Measurements from ENCODE around the gene TBC1D8. TPM values are rescaled to one million over a fixed set of nuclear protein-coding genes. Genes with fewer than 3 reads are reported as not detected.

The TBC1D8 gene
- total RNA-seq (2011; cell fraction: chromatin; rRNA removed; ENCODE audit: low replicate concordance), result 7.0 and 9.7 TPM in 2 replicates
- 3.2 and 5.1 TPM in 2 replicates for total RNA-seq (2011; cell fraction: nucleolus; rRNA removed)
- 4.7 and 5.7 TPM in 2 replicates for total RNA-seq (2011; cell fraction: nucleoplasm; rRNA removed)
- total RNA-seq (2014; rRNA removed), result 0.91 and 1.7 TPM in 2 replicates
- total RNA-seq (2014; rRNA removed; fragmentation: Illumina TruSeq; extraction: Trizol), result 0.80 and 1.3 TPM in 2 replicates
- 0.36 and 0.64 TPM in 2 replicates for total RNA-seq (2015; rRNA removed; fragmentation: Illumina TruSeq; extraction: Trizol)
- 1.3 and 1.4 TPM in 2 replicates for total RNA-seq (2021)
- polyA plus RNA-seq (2011; rRNA removed), result 0.82 and 1.4 TPM in 2 replicates
- polyA plus RNA-seq (2011; cell fraction: cytosol; rRNA removed), result 0.60 and 0.72 TPM in 2 replicates
- 4.6 and 5.6 TPM in 2 replicates for polyA plus RNA-seq (2011; cell fraction: nucleus; rRNA removed)
- 1.0 and 11.3 TPM in 2 replicates for polyA plus RNA-seq (2012)
- polyA plus RNA-seq (2014; fragmentation: Illumina TruSeq; extraction: Trizol), result 0.82 and 0.94 TPM in 2 replicates
- polyA plus RNA-seq (2014; fragmentation: Nextera tagmentation; extraction: Ambion mirVana), result under 1 TPM; 0.41 to 0.70 TPM
- polyA plus RNA-seq (2014; rRNA removed), result 1.2 and 1.3 TPM in 2 replicates
- polyA minus RNA-seq (2011; rRNA and poly(A)+ RNA removed), result 1.6 and 2.9 TPM in 2 replicates
- 1.6 TPM in 1 of 2 replicates, not detected in the other for polyA minus RNA-seq (2011; cell fraction: cytosol; rRNA and poly(A)+ RNA removed)
- 2.7 and 4.6 TPM in 2 replicates for polyA minus RNA-seq (2011; cell fraction: nucleus; rRNA and poly(A)+ RNA removed)
- Bru-seq, nascent RNA, result percentile 42 among the genes with signal in this experiment
- BruChase-seq, experiment 1, labeled RNA remaining after a 2-hour chase, result percentile 42 among the genes with signal in this experiment
- percentile 40 among the genes with signal in this experiment for BruChase-seq, experiment 2, labeled RNA remaining after a 6-hour chase
- long read RNA-seq, experiment 1, partial matches to known transcripts, result 2 of 6 reads
- long read RNA-seq, experiment 1, other reads (novel, unspliced or antisense), result 3 of 6 reads
- long read RNA-seq, experiment 2, result 0 reads
- long read RNA-seq, experiment 3, partial matches to known transcripts, result 1 of 3 reads
- long read RNA-seq, experiment 3, other reads (novel, unspliced or antisense), result 2 of 3 reads

- ATAC-seq (peak; percentile 92), DNase-seq (ENCODE audit: extremely low read depth in 1 of 4, low spot score in 3 of 4) (peak; percentile 84 to 97 (median 94)), FAIRE-seq (no peak)
- CTCF ChIA-PET (ENCODE audit: low intra/inter-chr PET ratio), result interaction anchor here (0.6 to 3.5 kb wide), 2 partner anchors 115 to 537 kb away, joined by 4 to 17 read pairs; no protein-coding TSS in a partner anchor
- Histone ChIP-seq H3K4me2 (ENCODE audit: insufficient read depth, low read length) (peak within 1 kb of the TSS; percentile 75), H2AFZ (ENCODE audit: low read depth, low read length) (peak within 1 kb of the TSS; percentile 96), H3K9me3 (replicated peaks; ENCODE audit: control insufficient read depth, insufficient read depth, low read depth, low read length) (no peaks in the 10 kb centered on the region), H3K4me3 (peak within 1 kb of the TSS; percentile 50), H3K9ac (ENCODE audit: insufficient read depth in 1 of 2, low read depth in 2 of 2, low read length in 2 of 2) (peak within 1 kb of the TSS; percentile 50 to 91; a peak in 3 of 4 replicates), H4K20me1 (replicated peaks; ENCODE audit: control insufficient read depth, insufficient read depth, low read length) (no peaks in the 10 kb centered on the region), H3K4me1 (replicated peaks in 1 of 2; ENCODE audit: control insufficient read depth in 2 of 2, insufficient read depth in 2 of 2, low read length in 2 of 2) (peaks cover 2 to 15% of the 10 kb centered on the region in 2 experiments; a peak in 4 of 5 replicates), H3K9me1 (ENCODE audit: control insufficient read depth, insufficient read depth, low read length) (no peaks in the 10 kb centered on the region), H3K27me3 (ENCODE audit: control insufficient read depth in 2 of 2, insufficient read depth in 2 of 2, low read length in 2 of 2) (peaks cover 41 to 64% of the 10 kb centered on the region in 2 experiments), H3K79me2 (ENCODE audit: control insufficient read depth, insufficient read depth, low read length) (no peaks in the 10 kb centered on the region), H3K27ac (ENCODE audit: extremely low read depth, low read depth, low read length) (no peak within 1 kb of the TSS), H3K36me3 (ENCODE audit: control insufficient read depth, insufficient read depth, low read length) (no peaks in the 10 kb centered on the region)
- no TSS peak for BruUV-seq (replicated peaks)
- in situ Hi-C loops (cut with MboI), result no loop called here
- POLR2A ChIA-PET, result interaction anchor here (0.5 to 1.0 kb wide), 2 partner anchors 120 to 255 kb away, joined by 3 read pairs; no protein-coding TSS in a partner anchor
- WGBS (ENCODE audit: insufficient coverage, low coverage, missing lambda C conversion rate), result 1% methylated on average over 13 of the region's 81 CpGs
- intact Hi-C loops (cut with micrococcal nuclease), result loop anchor here (5.0 kb wide), 1 partner anchor 101 kb away; the partner anchor contains the start of gene CNOT11
- peak; percentile 57 for TF ChIP-seq POLR2A (conservative IDR thresholded peaks at IDR 0.05)
- peak; percentile 37 for TF ChIP-seq RB1 (IDR thresholded peaks at IDR 0.05; ENCODE audit: low read depth)
- no peak for TF ChIP-seq ZBTB34 (CRISPR knock-in tag; IDR thresholded peaks at IDR 0.05)
- no peak for TF ChIP-seq ZFP1 (CRISPR knock-in tag; IDR thresholded peaks at IDR 0.05)
- peak; percentile 57 for TF ChIP-seq PHF20 (IDR thresholded peaks at IDR 0.05; ENCODE audit: partially characterized antibody)
- peak; percentile 62 for TF ChIP-seq GABPB1 (CRISPR knock-in tag; IDR thresholded peaks at IDR 0.05)
- TF ChIP-seq ZBTB7A (IDR thresholded peaks at IDR 0.05; ENCODE audit: borderline replicate concordance, control insufficient read depth, low read depth, low read length), result peak; percentile 23; the same call in 1 of the 2 replicates
- no peak for TF ChIP-seq ZNF717 (CRISPR knock-in tag; IDR thresholded peaks at IDR 0.05)
- TF ChIP-seq ETV5 (CRISPR knock-in tag; IDR thresholded peaks at IDR 0.05; ENCODE audit: low read depth), result no peak; the same call in 1 of the 2 replicates
- peak in 1 of 2 experiments; percentile 51; a peak in 2 of 4 replicates for TF ChIP-seq UBTF (IDR thresholded peaks at IDR 0.05; ENCODE audit: borderline replicate concordance in 1 of 2, low read depth in 2 of 2, low read length in 2 of 2)
Measured at GRCh38 chr2:101151146-101151858, at the start of gene TBC1D8. TBC1D8 (minus strand) TSS chr2:101151382; CDS start chr2:101151253, 129 bp downstream.

Data from K562 (cell line).